Measurements from ENCODE around the gene FLT3.
"Not testable (repeated sequence)": the region's sequence is repeated elsewhere in the genome, so short reads cannot be mapped to it uniquely, and the experiment has no call there.

Gene FLT3

DNA sequence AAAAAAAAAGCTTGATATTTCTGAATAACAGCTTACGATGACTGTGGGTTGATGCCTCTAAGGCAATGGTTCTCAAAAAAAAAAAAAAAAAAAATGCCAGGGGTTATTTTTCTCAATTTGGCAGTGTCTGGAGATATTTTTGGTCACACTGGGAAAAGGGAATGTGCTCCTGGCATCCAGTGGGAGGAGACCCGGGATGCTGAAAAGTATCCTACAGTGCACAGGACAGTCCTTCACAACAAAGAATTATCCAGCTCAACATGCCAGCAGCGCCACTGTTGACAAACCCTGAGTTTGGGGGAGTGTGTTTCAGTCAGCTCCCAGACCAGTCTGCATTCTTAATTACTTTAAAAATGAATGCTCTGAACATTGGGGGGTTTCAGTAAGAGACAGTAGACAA, 54.5 kb downstream of the FLT3 start:
- FAIRE-seq, result no peak

DNA sequence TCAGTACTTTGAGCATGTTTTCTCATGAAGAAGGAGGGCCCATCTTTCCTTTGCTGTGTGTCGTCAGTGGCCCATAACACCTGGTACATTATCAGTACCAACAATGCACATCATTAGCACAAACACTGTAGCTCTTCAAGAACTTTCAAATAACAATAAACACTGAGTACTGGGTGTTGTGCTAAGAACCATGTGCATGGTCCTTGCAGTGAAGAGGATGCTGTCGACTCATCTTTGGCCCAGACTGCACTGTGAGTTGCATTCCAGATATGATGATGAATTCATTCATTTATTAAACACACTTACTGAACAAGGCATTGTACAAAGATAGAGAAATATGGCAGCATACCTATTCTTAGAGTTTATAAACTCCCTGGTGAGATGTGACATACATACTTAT, 55.8 kb downstream of the FLT3 start:
- FAIRE-seq (no peak), DNase-seq (ENCODE audit: low spot score) (no peak)

More for the DNA sequence above, 54.5 kb downstream of the FLT3 start:
- DNase-seq (ENCODE audit: low spot score), result no peak

DNA sequence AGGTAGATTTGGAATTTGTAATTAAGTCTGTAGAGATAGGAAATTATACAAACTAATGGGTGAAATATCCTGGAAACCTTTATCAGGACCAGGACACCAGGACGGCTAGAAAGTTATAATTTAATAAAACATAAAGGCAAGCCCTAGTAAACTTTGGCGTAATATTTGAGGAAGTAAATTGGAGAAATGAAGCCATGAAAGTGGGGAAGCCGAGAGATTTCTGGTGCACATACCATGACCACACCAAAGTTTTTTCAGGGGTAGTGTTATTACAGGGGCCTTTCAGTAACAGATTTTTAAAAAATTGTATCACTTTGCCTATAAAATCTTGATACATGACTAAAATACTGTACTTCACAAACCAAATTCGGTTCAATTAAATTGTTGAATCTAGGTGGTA, 57.2 kb downstream of the FLT3 start:
- FAIRE-seq, result no peak
- no peak for DNase-seq (ENCODE audit: low spot score)

DNA sequence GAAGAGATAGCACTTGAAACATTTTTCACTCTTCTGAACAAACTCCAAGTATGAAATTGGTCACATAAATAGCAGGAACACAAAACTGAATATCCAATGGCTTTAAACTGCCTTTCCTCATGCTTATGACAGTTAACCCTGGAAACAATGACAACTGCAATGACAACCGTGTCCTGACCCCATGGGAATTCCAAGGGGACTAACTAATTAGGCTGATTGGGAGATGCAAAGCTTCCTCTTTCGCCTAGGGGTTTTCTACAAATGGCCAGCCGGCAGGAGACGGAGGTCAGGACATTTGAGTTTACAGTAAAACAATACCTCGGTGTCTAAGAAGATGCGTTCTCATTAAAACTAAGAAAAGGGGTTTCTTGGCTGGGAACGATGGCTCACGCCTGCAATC, 58.9 kb downstream of the FLT3 start:
- DNase-seq (ENCODE audit: low spot score) (no peak), FAIRE-seq (no peak)

DNA sequence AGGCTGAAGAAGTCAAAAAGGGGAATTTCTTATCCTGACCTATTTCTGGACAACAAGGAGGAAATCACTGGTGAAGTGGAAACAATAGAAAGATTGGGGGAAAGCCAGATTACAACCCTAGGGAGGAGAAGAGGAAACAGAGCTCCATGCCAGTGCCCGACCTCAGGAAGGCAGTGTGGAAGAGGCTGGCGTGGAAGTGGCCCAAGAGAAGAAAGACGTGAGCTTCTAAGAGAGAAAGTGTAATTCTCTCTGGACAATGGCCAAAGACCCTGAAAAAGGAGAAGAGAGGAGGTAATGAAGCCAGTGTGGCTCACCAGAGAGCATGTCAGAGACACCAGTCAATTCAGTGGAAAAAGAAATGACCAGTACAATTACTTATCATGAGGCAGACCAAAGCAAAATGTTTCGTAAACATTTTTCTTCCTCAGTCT, 59.3 kb downstream of the FLT3 start:
- FAIRE-seq, result no peak
- no peak for DNase-seq (ENCODE audit: low spot score)

DNA sequence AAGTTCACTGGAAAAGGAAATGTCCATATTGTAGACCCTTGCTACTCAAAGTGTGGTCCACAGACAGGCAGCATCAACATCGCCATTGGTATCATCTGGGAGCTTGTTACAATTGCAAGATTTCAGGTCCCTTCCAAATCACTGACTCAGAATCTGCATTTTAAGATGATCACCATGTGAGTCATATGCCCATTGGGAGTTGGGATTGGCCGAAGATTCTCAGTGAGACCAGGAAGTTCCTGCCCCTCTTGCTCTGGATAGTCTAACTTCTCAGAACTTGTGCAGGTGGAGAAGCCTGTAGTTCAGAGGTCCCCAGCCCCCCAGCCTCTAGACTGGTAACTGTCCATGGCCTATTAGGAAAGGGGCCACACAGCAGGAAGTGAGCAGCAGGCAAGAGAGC, 63.0 kb downstream of the FLT3 start:
- FAIRE-seq (no peak), DNase-seq (ENCODE audit: low spot score) (no peak)

DNA sequence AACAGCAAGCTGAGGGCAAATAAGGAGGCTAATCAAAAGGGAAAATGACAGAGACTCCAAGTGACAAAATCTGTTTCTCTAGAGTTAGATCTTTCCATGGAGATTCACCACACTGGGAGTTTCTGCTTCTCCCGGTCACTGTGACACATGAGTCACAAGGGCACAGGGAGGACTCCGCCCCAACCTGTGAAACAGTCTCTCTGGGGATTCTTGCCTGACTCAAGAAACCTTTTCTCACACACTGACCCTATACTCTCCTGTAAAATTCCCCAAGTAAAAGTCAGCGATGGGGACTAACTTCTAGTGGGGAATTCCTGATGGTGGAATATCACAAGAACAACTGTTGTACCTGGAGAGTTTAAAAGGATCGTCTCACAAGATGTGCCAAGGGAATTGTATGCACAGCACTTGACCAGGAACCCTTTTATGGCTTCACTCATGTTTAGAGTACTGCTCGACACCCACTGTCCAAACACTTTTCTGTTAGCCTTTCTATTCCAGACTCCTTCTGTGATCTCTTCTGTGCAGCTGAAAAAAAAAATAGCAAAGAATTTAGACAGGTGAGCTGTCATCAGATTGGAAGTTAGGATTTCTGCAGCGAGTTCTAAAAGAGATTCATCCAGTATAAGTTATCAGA, 65.1 kb downstream of the FLT3 start:
- no peak for FAIRE-seq

DNA sequence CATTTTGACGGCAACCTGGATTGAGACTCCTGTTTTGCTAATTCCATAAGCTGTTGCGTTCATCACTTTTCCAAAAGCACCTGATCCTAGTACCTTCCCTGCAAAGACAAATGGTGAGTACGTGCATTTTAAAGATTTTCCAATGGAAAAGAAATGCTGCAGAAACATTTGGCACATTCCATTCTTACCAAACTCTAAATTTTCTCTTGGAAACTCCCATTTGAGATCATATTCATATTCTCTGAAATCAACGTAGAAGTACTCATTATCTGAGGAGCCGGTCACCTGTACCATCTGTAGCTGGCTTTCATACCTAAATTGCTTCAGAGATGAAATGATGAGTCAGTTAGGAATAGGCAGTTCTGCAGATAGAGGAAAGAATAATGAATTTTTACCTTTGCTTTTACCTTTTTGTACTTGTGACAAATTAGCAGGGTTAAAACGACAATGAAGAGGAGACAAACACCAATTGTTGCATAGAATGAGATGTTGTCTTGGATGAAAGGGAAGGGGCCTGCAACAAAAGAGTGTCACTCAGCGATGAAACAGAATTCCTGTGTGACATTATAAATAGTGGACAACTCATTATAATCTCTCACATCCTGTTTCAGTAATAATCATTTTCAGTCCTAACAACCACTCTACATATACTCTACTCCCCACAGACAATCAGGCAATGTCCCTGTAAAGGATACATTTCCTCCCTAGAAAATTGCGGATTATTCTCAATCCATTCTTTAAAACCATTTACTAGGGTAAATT, 66.3 kb downstream of the FLT3 start:
- FAIRE-seq (no peak), DNase-seq (ENCODE audit: low spot score) (no peak)

More for the DNA sequence above, 65.1 kb downstream of the FLT3 start:
- DNase-seq (ENCODE audit: low spot score), result peak; percentile 17

DNA sequence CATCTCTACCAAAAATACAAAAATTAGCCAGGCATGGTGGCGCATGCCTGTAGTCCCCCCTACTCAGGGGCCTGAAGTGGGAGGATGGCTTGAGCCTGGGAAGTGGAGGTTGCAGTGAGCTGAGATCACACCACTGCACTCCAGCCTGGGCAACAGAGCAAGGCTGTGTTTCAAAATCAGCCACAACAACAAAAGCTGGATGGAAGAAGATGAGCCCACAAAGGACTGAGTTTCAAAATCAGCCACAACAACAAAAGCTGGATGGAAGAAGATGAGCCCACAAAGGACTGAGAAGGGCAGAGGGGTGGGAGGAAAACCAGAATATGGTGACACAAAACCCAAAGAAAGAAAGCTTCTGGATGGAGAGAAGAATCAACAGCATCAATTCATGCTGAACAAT, 67.9 kb downstream of the FLT3 start:
- not testable (repeated sequence) for DNase-seq (ENCODE audit: low spot score); FAIRE-seq

DNA sequence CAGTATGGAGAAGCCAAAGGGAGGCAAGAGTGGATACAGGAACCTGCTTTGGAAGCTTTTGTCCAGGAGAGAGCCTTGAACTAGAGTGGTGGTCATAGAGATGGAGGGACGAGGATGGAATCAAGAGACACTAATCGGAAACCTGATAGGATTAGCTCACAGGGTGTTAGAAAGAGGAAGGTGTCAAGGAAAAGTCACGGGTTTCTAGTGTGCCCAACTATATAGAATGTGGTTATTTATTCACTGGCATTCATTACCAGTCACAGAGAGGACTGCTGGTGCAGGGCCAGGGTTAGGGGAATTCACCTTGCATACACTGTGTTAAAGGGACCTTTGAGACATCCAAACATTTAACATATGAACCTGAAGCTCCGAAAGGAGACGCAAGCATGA, 68.5 kb downstream of the FLT3 start:
- FAIRE-seq (no peak), DNase-seq (ENCODE audit: low spot score) (no peak)

DNA sequence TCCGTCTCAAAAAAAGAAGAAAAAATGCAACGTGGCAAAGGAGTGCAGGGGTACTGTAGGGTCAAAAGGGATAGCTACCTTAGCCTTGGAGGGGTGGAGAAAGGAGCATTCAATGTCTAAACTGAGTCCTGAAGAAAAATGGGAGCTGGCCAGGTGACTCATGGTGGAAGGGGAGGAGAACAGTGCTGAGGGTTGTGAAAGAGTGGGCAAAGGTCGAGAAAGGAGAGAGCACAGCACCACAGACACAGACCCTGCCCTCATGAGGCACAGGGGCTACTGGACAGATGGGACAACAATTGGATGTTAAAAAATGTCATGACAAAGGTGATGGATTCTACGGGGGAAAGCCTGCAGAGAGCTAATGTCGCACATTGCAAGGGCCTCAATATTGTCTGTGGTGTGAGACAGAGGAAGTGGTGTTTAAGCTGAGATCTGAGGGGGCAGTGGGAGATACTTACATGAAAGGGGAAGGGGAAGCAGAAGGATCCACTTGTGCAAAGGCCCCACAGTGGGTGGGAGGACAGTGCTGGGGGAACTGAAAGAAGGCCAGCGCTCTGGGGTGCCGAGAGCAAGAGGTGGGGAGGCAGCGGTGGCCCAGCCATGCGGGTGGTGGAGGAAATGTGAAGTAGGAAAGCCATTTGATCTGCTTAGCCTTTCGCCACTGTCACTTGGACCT, 69.0 kb downstream of the FLT3 start:
- FAIRE-seq (no peak), DNase-seq (ENCODE audit: low spot score) (no peak)

DNA sequence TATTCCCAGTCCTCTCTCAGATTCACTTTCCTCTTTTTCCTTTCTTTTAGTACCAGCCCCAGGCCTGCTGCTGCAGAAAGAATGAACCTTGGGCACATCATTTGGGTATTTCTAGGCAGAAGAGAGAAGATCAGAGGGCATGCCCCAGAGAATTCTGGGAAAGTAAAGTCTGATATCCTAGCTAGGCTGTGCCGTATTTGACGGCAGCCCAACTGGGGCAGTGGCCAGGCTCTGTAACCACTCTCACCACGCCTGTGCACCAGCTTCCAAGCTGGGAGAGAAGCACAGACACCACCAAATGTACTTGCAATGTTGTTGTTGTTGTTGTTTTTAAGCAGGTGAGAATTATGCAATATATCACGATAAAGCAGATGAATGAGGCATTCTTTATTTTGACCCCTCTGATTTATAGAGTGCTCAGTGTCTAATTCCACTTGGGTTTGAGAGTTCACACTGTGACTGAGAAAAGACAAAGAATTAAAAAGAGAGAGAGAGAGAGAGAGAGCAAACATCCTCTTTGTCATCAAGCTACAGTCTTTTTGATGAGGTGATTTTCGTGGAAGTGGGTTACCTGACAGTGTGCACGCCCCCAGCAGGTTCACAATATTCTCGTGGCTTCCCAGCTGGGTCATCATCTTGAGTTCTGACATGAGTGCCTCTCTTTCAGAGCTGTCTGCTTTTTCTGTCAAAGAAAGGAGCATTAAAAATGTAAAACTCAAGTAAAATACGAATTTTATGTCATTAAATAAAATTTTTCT, 72.6 kb downstream of the FLT3 start:
- DNase-seq (ENCODE audit: low spot score), result no peak
- FAIRE-seq, result no peak

DNA sequence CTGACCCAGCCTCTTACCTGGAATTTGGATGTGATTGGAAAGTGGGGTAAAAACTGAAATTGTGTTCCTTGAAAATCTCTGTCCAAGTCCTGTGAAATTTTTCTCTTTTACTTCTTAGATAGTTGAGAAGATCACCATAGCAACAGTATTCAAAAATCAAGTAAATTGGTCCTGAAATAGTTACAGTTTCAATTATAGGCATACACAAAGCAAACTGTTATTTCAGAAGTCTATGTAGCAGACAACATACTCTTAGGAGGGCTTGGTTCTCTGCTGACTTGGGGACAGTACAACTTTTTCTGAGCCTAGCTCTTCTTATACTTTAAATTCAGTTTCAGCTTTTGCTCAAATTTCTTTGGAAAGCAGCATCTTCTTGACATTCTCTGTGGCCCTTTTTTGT, 73.3 kb downstream of the FLT3 start:
- FAIRE-seq, result no peak

DNA sequence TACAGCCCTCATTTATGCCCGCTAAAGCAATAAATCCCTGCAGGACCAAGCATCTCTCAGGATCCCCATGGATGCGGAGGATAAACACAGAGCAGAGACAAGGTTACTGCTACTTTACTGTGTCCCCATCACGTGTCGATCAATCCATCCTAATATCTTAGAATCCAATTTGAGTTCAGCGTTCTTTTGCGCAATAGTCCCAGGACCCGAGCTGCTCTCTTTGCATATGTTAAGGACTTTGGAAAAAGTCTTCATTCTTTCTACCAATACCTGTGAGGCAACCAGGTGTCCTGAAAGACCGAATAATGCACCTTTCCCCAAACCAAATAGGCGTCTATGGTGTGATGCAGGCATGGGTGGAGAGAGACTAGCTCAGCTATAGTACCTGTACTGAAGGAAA, 73.9 kb downstream of the FLT3 start:
- no peak for FAIRE-seq
- DNase-seq (ENCODE audit: low spot score), result no peak

More for the DNA sequence above, 73.3 kb downstream of the FLT3 start:
- no peak for DNase-seq (ENCODE audit: low spot score)

DNA sequence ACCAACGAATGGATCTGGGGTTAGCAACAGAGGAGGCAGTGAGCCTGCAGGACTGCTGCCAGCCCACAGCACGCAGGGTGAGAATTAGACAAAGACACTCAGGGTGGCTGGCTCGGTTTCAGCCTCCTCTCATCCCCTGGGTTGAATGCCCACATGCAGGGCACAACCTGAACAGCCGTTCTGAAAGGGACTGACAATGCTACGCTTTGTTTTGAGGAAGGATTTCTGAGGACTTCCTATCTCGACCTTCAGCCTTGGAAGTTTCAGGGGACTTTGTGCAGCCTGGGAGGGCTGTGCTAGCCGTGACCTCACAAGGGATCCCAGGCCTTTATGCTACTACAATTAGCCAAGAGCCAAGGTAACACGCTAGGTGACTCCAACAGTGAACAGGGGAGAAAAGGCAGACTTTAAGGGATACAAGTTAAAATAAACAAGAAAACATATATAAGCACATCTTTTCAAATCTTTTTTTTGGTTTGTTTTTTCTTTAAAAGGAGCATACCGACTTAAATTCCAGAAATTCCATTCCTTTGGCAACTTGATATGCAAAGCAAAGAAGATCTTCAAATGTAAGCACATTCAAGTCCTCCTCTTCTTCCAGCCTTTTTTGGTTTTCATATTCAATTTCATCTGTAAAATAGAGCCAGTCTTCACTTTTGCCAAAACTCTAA, 77.4 kb downstream of the FLT3 start:
- FAIRE-seq (no peak), DNase-seq (ENCODE audit: low spot score) (no peak)

DNA sequence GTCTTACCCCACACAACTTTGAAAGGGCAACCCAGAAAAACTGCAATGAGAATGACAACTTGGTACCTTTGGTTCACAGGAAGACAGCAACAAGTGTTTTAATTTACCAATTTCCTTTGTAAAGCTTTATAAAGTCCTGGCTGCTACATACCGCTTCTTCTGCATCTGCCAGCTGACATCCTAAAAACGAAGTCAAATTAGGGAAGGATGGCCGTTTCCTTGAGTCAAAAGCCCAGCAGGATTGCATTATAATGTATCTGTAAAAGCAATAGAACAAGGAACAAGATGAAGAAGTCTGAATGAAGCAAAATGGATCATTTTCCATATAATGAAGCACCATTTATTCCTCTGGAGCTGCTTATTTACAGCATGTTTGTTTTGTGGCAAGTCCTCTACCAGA, 86.1 kb downstream of the FLT3 start:
- FAIRE-seq, result no peak
- DNase-seq (ENCODE audit: low spot score), result no peak

DNA sequence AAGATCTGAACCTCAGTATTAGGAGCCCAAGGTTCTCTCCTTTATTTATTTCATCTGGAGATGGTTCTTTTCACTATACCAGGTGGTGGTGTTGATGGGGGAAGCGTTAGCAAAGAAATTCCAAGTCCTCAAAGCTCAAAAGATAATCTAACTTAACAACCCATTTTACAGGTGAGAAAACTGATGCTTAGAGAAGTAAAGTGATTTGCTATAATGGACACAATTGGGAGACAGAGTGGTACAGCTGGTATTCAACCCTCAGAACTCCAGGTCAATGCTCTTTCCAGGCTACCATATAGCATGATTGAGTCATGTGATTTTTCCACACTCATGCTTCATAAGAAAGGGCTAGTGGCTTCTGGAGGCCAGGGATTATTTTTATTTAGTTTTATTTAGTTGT, 86.9 kb downstream of the FLT3 start:
- DNase-seq (ENCODE audit: low spot score), result no peak
- FAIRE-seq, result no peak

DNA sequence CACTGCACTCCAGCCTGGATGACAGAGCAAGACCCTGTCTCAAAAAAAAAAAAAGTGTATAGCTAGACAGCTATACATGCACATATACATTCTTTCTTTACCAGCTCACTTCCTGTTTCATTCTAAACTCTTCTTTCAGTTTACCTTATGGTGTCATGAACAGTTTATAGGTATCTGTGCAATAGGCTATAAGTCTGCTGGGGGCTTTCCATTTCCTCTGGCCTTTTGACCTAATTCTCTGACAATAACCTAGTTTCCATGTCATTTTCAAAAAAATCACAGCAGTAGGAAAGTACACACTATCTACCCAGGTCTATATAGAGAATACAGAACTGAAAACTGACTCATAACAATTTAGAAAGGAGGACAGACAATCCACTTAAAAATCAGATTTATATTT, 87.5 kb downstream of the FLT3 start:
- no peak for FAIRE-seq
- no peak for DNase-seq (ENCODE audit: low spot score)

DNA sequence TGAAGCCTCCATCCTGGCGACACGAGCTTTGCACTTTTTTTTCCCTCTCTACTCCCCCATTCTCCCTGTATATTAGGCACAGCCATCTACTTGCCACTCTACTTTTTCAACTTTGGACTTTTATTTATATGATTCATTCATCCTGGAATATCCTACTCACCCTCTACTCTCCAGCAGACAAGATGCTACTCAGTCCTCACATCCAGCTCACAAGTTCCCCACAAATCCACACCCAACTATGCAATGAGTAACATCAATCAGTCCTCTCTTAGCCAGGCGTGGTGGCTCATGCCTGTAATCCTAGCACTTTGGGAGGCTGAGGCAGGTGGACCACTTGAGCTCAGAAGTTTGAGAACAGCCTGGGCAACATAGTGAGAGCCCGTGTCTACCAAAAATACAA, 88.0 kb downstream of the FLT3 start:
- FAIRE-seq (no peak), DNase-seq (ENCODE audit: low spot score) (no peak)

DNA sequence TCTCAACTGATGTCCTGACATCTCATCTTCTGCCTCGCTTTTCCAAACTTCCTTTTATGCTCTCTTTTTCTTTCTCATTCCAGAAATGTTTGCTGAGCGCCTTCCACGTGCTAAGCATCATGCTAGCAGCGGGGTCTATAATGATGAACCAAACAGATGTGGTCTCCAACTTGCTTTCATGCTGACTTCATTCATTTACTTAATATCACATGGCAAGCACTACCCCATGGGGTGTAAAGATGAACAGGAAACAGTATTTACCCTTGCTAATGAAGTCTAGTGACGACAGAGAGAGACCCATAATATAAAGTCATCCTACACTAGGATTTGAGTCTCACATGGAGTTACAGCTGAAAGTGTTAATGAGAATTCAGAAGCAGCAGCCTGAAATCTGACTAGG, 90.3 kb downstream of the FLT3 start:
- DNase-seq (ENCODE audit: low spot score) (no peak), FAIRE-seq (no peak)

DNA sequence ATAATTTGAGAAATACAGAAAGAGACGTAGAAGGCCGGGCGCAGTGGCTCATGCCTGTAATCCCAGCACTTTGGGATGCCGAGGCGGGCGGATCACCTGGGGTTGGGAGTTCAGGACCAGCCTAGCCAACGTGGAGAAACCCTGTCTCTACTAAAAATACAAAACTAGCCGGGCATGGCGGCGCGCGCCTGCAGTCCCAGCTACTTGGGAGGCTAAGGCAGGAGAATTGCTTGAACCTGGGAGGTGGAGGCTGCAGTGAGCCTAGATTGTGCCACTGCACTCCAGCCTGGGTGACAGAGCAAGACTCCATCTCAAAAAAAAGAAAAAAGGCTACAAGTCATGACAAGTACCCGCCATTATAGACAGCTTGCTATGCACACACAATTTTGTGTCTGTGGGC, 95.4 kb downstream of the FLT3 start:
- DNase-seq (ENCODE audit: low spot score), result not testable (repeated sequence)

More for the DNA sequence above, 95.4 kb downstream of the FLT3 start:
- not testable (repeated sequence) for FAIRE-seq

Measured in RCC 7860 (cell line).